SU-DHL-6 (cell line): ENCODE measurements around the gene KBTBD7.

Experiments
- EZH2phosphoT487 ChIP-seq: fragments of 200-600 bp; sonication (generic), shearing (Covaris generic); conservative IDR thresholded peaks from 2 replicates; pipeline ENCODE4 v1.6.1; 2018; ENCODE audit warnings: mild to moderate bottlenecking, antibody characterized with exemption, low read length, moderate library complexity, mixed read lengths
- TF ChIP-seq, protein P1 (sequence below): fragments of 200-600 bp; sonication (generic); IDR thresholded peaks from one replicate; pipeline ENCODE4 v1.5.1; 2017; ENCODE audit warnings: antibody characterized with exemption, mild to moderate bottlenecking, low read length, moderate library complexity; ENCODE audit not compliant: insufficient read depth, poor library complexity, severe bottlenecking

- TF ChIP-seq, protein P1, sequence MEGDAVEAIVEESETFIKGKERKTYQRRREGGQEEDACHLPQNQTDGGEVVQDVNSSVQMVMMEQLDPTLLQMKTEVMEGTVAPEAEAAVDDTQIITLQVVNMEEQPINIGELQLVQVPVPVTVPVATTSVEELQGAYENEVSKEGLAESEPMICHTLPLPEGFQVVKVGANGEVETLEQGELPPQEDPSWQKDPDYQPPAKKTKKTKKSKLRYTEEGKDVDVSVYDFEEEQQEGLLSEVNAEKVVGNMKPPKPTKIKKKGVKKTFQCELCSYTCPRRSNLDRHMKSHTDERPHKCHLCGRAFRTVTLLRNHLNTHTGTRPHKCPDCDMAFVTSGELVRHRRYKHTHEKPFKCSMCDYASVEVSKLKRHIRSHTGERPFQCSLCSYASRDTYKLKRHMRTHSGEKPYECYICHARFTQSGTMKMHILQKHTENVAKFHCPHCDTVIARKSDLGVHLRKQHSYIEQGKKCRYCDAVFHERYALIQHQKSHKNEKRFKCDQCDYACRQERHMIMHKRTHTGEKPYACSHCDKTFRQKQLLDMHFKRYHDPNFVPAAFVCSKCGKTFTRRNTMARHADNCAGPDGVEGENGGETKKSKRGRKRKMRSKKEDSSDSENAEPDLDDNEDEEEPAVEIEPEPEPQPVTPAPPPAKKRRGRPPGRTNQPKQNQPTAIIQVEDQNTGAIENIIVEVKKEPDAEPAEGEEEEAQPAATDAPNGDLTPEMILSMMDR, result no peak
- TF ChIP-seq EZH2phosphoT487, result no peak
These were observed 42.0 kb upstream of the KBTBD7 start for GRCh38 chr13:41236369-41236768.
